LNCAP (cell line): ENCODE results near the gene ZSWIM1.

Source experiments
- TF ChIP-seq, protein P1 (sequence below): fragments of 450-650 bp; IDR thresholded peaks from 2 replicates; pipeline ENCODE4 v1.5.1; 2017; ENCODE audit warnings: mild to moderate bottlenecking

Gene ZSWIM1

DNA sequence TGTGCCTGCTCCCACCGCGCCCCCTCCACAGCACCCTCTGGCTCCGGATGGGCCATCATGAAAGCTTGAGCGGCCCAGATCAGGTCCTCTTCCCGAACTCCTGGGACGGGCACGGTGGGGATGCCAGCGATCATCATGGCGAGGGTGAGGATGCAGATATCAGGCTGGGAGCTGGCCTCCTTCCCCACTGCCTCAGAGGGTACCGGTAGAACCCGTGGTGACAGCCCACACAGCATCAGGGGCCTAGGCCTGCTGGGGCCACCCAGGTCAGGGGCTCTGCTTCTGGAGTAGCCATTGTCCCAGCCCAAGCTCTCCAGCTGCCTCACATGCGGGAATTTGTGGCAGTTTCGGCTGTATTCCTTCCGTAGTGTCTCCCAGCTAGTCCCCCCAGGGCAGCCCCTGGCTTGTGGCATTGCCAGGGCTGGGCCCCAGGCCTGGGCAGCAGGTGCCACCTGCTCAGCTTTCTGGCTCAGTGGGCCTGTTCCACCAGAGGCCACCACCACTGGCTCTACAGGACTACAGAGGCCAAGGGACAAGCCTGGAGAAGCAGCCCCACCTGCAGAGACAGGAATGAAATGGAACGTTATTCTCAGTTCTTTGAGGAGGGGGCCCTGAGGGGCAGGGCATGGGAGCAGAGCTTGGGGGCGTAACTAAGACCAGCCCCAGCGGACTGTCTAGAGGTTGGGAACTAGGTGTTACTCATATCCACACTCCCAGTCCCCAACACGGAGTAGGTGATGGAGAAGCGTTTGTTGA is 5.7 kb downstream of the ZSWIM1 start:
- TF ChIP-seq, protein P1, sequence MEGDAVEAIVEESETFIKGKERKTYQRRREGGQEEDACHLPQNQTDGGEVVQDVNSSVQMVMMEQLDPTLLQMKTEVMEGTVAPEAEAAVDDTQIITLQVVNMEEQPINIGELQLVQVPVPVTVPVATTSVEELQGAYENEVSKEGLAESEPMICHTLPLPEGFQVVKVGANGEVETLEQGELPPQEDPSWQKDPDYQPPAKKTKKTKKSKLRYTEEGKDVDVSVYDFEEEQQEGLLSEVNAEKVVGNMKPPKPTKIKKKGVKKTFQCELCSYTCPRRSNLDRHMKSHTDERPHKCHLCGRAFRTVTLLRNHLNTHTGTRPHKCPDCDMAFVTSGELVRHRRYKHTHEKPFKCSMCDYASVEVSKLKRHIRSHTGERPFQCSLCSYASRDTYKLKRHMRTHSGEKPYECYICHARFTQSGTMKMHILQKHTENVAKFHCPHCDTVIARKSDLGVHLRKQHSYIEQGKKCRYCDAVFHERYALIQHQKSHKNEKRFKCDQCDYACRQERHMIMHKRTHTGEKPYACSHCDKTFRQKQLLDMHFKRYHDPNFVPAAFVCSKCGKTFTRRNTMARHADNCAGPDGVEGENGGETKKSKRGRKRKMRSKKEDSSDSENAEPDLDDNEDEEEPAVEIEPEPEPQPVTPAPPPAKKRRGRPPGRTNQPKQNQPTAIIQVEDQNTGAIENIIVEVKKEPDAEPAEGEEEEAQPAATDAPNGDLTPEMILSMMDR, result no peak

- TF ChIP-seq, protein P1, result no peak
These were observed 6.3 kb downstream of the ZSWIM1 start, which contains the start of gene SPATA25 for GRCh38 chr20:45887346-45887715. SPATA25 (minus strand) TSS chr20:45887622; CDS start chr20:45887590, 32 bp downstream.

GRCh38 chr20:45888681-45889080 is 7.7 kb downstream of the ZSWIM1 start:
- TF ChIP-seq, protein P1, result no peak

- TF ChIP-seq, protein P1, result no peak
These were observed 9.3 kb downstream of the ZSWIM1 start for GRCh38 chr20:45890077-45890984.

DNA sequence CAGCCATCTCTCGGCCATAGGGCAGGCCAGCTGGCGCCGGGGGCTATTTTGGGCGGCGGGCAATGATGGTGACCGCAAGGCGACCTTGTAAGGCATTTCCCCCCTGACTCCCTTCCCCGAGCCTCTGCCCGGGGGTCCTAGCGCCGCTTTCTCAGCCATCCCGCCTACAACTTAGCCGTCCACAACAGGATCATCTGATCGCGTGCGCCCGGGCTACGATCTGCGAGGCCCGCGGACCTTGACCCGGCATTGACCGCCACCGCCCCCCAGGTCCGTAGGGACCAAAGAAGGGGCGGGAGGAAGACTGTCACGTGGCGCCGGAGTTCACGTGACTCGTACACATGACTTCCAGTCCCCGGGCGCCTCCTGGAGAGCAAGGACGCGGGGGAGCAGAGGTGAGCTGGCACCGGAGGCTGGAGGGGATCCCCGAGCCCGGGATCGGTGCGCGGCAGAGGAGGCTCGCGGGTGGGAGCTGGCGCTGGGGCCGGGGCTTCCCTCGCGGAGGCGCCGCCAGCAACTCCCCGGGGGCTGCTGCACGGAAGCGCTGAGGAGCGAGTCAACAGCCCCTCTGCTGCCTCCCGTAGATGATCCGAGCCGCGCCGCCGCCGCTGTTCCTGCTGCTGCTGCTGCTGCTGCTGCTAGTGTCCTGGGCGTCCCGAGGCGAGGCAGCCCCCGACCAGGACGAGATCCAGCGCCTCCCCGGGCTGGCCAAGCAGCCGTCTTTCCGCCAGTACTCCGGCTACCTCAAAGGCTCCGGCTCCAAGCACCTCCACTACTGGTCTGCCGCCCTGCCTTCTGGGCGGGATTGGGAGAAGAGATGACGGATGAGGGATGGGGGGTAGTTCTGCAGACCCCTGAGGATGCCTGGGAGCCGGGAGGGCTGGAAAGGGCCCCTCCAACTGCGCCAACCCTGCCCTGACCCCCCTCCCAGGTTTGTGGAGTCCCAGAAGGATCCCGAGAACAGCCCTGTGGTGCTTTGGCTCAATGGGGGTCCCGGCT is 10.3 kb downstream of the ZSWIM1 start, which contains the start of the genes CTSA and NEURL2:
Gene CTSA (plus strand): TSS at position 351 of the 999 bp plus-strand sequence. CDS start 234 bp downstream, at position 585.
Gene NEURL2 (minus strand): TSS at position 224 of the 999 bp plus-strand sequence. CDS start 217 bp downstream, at position 7.
- TF ChIP-seq, protein P1, result no peak

GRCh38 chr20:45892049-45892825 is 11.2 kb downstream of the ZSWIM1 start:
- TF ChIP-seq, protein P1, result no peak
